Ovary (tissue), 9 donors: ENCODE results near the gene MKX. TPM values are rescaled to one million over a fixed set of nuclear protein-coding genes. Genes with fewer than 3 reads are reported as not detected.

Source experiments
- DNase-seq, 5 donors: peaks; one replicate each; pipeline ENCODE4 v3.0.0-alpha.2; 2019 to 2020
- H3K27ac ChIP-seq, 2 donors: fragments of 200-600 bp; one replicate each; pipeline versions ENCODE4 v1.5.1 to v1.8.0; 2019 to 2022
- H3K27me3 ChIP-seq: fragments of 200-600 bp; one replicate; pipeline ENCODE4 v1.8.0; 2022
- H3K36me3 ChIP-seq: fragments of 200-600 bp; sonication (generic); one replicate; pipeline ENCODE4 v1.5.1; 2019
- H3K4me1 ChIP-seq: one replicate; pipeline ENCODE4 v1.8.1; 2013; ENCODE audit warnings: mild to moderate bottlenecking, moderate library complexity; ENCODE audit not compliant: insufficient read depth
- H3K4me3 ChIP-seq: fragments of 200-600 bp; sonication (generic); one replicate; pipeline ENCODE4 v1.5.1; 2017
- H3K9me3 ChIP-seq, 2 donors: fragments of 200-600 bp in 1 of 2; sonication (generic) in 1 of 2; one replicate each; pipeline versions ENCODE4 v1.5.1 to v1.8.1; 2013 to 2019; ENCODE audit warnings: mild to moderate bottlenecking in 1 of 2, moderate library complexity in 1 of 2
- EP300 ChIP-seq: sonication (generic); formaldehyde crosslinking; IDR thresholded peaks from one replicate; pipeline ENCODE4 v1.6.1; 2017; ENCODE audit warnings: antibody characterized with exemption
- POLR2A ChIP-seq: fragments of 450-650 bp; IDR thresholded peaks from one replicate; pipeline ENCODE4 v1.6.1; 2017; ENCODE audit warnings: antibody characterized with exemption, mild to moderate bottlenecking, moderate library complexity
- WGBS, 3 donors: extraction: QIAGEN DNeasy Blood & Tissue Kit in 1 of 3; methylation state at CpG; one replicate each; pipeline versions ENCODE4 v1.1.5 to v1.1.7; 2013 to 2017; 5-methylcytosine and 5-hydroxymethylcytosine counted together
- intact Hi-C, 4 donors: fragments of 100-400 bp; cut with DNase I; formaldehyde crosslinking; loops; one replicate each; pipeline versions ENCODE4 v1.11.0 to v1.15.1; 2022 to 2023
- polyA plus RNA-seq, 2 donors: library from polyadenylated mRNA; stranded (reverse); fragments of 200-250 nt in 1 of 2; fragments of 350-450 nt in 1 of 2; fragmentation: Illumina TruSeq in 1 of 2; extraction: RNeasy Lipid Tissue Mini Kit (QIAGEN cat#74804) in 1 of 2; gene quantifications; one replicate each; pipeline ENCODE4 v1.2.3, GENCODE V29; 2013 to 2014
- total RNA-seq, 7 donors: library from RNA; depleted of rRNA in 2 of 7; stranded (reverse); fragments of >200 nt in 2 of 7; fragmentation: NEBNext Ultra II Directional in 3 of 7; extraction: Animal tissue kit (Norgen Biotek cat#: 25700) in 3 of 7; gene quantifications; one replicate each; pipeline versions ENCODE4 v1.1.0 to v1.2.4, GENCODE V29; 2016 to 2023
- TF ChIP-seq, protein P1 (sequence below), 3 donors: fragments of 450-650 bp in 2 of 3; fragments of 200-600 bp in 1 of 3; IDR thresholded peaks; one replicate each; pipeline versions ENCODE4 v1.5.1 to v1.8.0; 2016 to 2022; ENCODE audit warnings: antibody characterized with exemption in 3 of 3, mild to moderate bottlenecking in 1 of 3
- donor health status: DM: no; HTN: no; CAD: no; lungs with moderate emphysema.
- donor health status: DM: no; HTN: no; CAD: no.
- donor health status: Bipolar disorder and iron deficiency.
- donor health status: DM: yes; HTN: yes; CAD: no.
- donor health status: DM: no; HTN: no; CAD: no.
- donor health status: DM: yes; HTN: yes; CAD: no.

The MKX gene
- total and polyA plus RNA-seq, 9 donors = 7.4 to 39.7 (median 17.2) TPM

DNA sequence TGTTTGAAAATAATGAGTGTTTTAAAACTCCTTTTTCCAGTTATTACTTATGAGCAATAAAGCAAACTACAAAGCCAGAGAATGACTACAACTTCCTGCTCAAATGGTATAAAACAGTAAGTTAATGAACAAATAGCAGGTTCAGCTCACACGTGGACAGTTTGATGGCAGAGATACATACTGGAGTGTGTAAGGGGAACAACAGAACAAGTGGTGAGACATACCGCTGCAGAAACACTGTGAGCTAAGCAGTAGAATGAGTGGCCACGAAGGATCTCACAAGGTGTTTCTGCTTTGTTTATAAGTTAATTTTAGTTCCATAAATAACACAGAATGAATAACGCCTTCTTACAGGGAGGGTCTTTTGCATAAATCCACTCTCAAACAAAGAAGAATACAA is 3.0 kb upstream of the MKX start:
- Histone ChIP-seq H3K27me3 (no peaks in the 10 kb centered on the region), H3K4me3 (no peak overlapping the region), H3K4me1 (no peaks in the 10 kb centered on the region), H3K9me3 (no peaks in the 10 kb centered on the region), H3K27ac (no peak overlapping the region), H3K36me3 (no peaks in the 10 kb centered on the region)
- intact Hi-C loops = loop anchor here in 3 of 4 donors (10.0 kb wide), 4 partner anchors 66 to 426 kb away; no protein-coding TSS in a partner anchor
- DNase-seq = no peak
- TF ChIP-seq, protein P1, sequence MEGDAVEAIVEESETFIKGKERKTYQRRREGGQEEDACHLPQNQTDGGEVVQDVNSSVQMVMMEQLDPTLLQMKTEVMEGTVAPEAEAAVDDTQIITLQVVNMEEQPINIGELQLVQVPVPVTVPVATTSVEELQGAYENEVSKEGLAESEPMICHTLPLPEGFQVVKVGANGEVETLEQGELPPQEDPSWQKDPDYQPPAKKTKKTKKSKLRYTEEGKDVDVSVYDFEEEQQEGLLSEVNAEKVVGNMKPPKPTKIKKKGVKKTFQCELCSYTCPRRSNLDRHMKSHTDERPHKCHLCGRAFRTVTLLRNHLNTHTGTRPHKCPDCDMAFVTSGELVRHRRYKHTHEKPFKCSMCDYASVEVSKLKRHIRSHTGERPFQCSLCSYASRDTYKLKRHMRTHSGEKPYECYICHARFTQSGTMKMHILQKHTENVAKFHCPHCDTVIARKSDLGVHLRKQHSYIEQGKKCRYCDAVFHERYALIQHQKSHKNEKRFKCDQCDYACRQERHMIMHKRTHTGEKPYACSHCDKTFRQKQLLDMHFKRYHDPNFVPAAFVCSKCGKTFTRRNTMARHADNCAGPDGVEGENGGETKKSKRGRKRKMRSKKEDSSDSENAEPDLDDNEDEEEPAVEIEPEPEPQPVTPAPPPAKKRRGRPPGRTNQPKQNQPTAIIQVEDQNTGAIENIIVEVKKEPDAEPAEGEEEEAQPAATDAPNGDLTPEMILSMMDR (IDR thresholded peaks at IDR 0.05) = no peak
- TF ChIP-seq EP300 (no peak), POLR2A (no peak)
- WGBS, 3 donors = 75 to 84% (median 83%) methylated on average over 4 of the region's 4 CpGs

DNA sequence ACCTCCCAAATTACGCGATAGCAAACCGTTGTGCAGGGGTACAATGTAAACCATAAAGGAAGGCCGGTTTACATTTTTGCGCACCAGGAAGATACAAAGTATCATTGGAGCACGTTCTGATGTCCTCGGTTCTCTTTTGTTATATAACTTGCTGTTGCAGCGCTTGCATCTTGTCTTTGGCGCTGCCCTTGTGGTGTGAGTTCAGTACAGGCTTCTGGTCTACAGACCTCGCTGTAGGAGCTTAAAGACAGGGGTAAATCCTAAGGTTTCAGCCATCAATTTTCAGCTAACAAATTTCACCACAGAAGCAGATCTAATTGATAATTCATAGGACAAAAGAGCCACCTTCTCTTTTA is 1.5 kb upstream of the MKX start:
- WGBS, 3 donors = 44 to 50% (median 47%) methylated on average over 10 of the region's 10 CpGs
- TF ChIP-seq, protein P1 (IDR thresholded peaks at IDR 0.05) = no peak
- TF ChIP-seq POLR2A = no peak
- DNase-seq = no peak
- no peaks in the 10 kb centered on the region for H3K4me1 ChIP-seq
- no peaks in the 10 kb centered on the region for H3K27me3 ChIP-seq
- H3K9me3 ChIP-seq = no peaks in the 10 kb centered on the region
- no peak overlapping the region for H3K4me3 ChIP-seq
- intact Hi-C loops = loop anchor here in 3 of 4 donors (10.0 kb wide), 4 partner anchors 68 to 428 kb away; no protein-coding TSS in a partner anchor
- no peak overlapping the region for H3K27ac ChIP-seq
- H3K36me3 ChIP-seq = no peaks in the 10 kb centered on the region

DNA sequence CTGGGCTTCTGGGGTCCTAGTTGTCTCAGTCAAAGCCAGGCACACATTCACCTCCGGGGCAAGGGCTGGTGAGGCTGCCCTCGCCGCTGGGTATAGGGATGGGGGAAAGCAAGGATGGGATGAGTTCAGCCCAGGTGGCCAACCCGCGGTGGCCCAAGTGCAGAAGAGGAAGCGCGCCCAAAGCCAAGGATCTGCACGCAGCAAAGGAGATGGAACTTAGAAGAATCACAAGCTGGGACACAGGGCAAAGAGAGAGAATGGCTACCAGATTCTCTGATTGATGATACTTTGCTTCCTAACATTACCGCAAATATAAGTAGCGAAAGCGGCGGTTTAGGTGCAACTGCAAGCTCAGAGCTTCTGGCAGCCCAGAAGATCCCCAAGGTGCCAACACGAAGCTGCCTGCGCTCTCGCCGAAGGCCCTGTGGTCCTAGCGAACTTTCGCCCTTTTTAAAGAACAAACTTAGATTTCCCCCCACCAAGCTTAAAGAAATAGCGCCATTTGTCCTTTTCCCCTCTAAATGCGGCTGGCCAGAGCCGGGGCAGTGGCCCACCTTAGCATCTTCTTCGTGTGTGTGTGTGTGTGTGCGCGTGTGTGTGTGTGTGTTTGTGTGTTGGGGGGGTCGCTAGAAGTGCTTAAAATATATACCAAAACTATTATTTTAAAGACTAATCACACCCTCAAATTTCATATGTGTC is 927 bp upstream of the MKX start:
- H3K36me3 ChIP-seq = no peaks in the 10 kb centered on the region
- H3K9me3 ChIP-seq = no peaks in the 10 kb centered on the region
- 9 to 17% (median 12%) methylated on average over 25 of the region's 25 CpGs for WGBS, 3 donors
- no peaks in the 10 kb centered on the region for H3K27me3 ChIP-seq
- peak overlapping the region; percentile 53 to 98 for H3K27ac ChIP-seq
- intact Hi-C loops = loop anchor here in 3 of 4 donors (10.0 kb wide), 4 partner anchors 68 to 428 kb away; no protein-coding TSS in a partner anchor
- peak in 1 of 5 donors; percentile 31 for DNase-seq
- H3K4me3 ChIP-seq = peak overlapping the region; percentile 75
- no peaks in the 10 kb centered on the region for H3K4me1 ChIP-seq
- TF ChIP-seq, protein P1 (IDR thresholded peaks at IDR 0.05) = no peak
- TF ChIP-seq POLR2A (no peak), EP300 (no peak)

DNA sequence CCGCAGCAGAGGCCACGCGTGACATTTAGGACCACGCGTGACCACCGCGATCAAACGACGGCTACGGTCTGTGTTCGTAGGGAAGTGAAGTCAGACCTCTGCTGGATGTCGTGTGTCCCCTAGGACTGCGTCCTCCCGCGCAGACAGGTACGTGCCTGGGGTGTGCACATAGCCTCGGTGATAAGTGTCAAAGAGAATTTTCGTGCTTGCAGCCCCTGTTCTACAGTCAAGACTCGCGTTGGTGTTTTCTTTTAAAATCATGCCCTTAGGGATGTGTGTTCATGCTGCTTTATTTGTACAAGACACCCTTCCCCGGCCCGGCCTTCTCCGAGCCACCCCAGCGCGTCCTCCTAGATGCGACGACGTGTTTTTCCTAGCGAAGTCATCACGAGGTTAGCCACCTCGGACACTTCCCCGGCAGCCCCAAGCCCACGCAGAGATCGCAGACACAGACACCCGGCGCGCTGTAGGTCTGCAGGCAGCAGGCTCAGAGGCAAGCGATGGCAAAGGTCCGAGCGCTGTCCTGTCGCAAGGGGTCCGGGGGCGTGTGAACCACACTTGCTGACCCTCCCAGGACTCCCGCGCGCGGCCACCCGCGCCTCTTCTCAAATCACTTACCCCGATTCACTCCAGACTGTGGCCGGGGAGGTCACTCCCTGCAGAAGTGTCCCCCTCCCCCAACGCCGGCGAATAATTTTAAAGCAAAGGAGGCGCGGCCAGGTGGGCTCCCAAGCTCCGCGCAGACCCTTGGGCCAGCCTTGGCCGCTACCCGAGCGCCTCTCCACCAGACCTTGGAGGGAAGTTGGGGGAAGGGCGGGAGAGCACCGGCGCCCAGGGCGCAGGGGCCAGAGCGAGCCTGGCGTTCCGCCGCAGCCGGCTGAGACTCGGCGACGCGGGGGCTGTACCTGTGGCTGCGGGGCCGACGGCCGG is 552 bp downstream of the MKX start:
- Histone ChIP-seq H3K27ac (peak overlapping the region; percentile 96 to 98), H3K4me3 (peak overlapping the region; percentile 75), H3K9me3 (no peaks in the 10 kb centered on the region), H3K27me3 (no peaks in the 10 kb centered on the region), H3K4me1 (no peaks in the 10 kb centered on the region), H3K36me3 (no peaks in the 10 kb centered on the region)
- intact Hi-C loops = loop anchor here in 3 of 4 donors (10.0 kb wide), 4 partner anchors 70 to 430 kb away; no protein-coding TSS in a partner anchor
- no peak for TF ChIP-seq POLR2A
- no peak for TF ChIP-seq EP300
- TF ChIP-seq, protein P1 (IDR thresholded peaks at IDR 0.05) = no peak
- DNase-seq = peak; percentile 33 to 66 (median 58)
- 1% methylated on average over 63 to 78 of the region's 78 CpGs for WGBS, 3 donors
